OCI-LY3 (cell line): ENCODE results near the gene FKBP1B.

Experiments used
- CTCF ChIP-seq: fragments of 200-600, 300-600 bp; sonication (generic); IDR thresholded peaks from 2 replicates; pipeline ENCODE4 v1.5.1; 2014; ENCODE audit warnings: antibody characterized with exemption, low read length, low read depth
- EZH2phosphoT487 ChIP-seq: fragments of 200-600 bp; shearing (Covaris generic); IDR thresholded peaks from 2 replicates; pipeline ENCODE4 v1.6.1; 2018; ENCODE audit warnings: antibody characterized with exemption, mixed run types, low read depth

- TF ChIP-seq CTCF, result no peak
- no peak for TF ChIP-seq EZH2phosphoT487
These were observed 25.7 kb downstream of the FKBP1B start for GRCh38 chr2:24075259-24075658.
